Measurements from ENCODE around the gene SPINK2. TPM values are rescaled to one million over a fixed set of nuclear protein-coding genes. Genes with fewer than 3 reads are reported as not detected.

The SPINK2 gene
- polyA plus RNA-seq, 3 donors = 0.13 to 1.2 (median 0.65) TPM

DNA sequence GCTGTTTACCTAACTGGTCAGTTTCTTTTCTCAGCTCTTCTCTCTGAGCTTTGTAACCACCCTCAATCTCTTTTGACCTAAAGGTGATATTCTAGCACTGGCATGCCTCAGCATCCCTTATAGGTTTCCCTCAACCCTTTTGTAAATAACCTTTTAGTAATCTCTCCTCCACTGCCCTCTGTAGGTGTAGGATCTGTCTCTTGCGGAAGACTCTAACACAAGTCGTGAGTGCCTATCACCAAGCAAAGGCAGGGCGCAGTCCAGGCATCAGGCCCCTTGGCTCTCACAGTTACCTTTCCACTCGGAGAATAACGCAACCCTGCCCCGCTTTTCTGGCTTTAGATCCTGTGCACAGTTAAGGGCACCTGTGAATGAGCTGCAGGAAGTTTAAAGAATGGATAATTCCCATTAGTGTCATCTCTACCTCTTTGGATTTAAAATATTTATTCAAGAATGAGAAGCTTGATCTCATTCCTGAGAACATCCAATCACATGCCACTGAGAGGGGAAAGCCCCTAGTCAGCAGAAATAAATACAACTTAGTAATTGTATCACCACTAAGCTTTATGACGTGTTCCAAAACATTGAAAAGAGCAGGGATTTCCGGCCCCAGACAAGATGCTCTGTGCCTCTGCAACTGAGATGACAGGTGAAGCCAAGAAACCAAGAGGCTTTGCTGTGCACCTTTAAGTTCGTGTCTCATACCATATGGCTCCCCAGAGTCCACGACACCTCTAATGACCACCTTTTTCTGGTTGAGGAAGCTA, 58.8 kb downstream of the SPINK2 start:
- no peak overlapping the region for H3K27ac ChIP-seq (ENCODE audit: low read depth, low read length)
- WGBS, 3 donors = 75 to 82% (median 82%) methylated on average over 10 of the region's 10 CpGs

GRCh38 chr4:56760183-56760582, 61.3 kb downstream of the SPINK2 start:
- no peak overlapping the region for H3K27ac ChIP-seq (ENCODE audit: low read depth, low read length)
- WGBS, 3 donors = 26 to 50% (median 40%) methylated on average over 1 of the region's 1 CpG

Other genes starting within 250 kb of the SPINK2 start
- 1 to 10 TPM; 3.7 to 5.6 (median 4.5) TPM for gene HOPX, start 140.4 kb downstream of the SPINK2 start, polyA plus RNA-seq
- gene REST, start 86.2 kb upstream of the SPINK2 start, polyA plus RNA-seq = 1 to 10 TPM; 3.3 to 6.0 (median 5.6) TPM
- 10 to 100 TPM in 2 of 3 donors, 1 to 10 TPM in 1; 9.3 to 21.9 (median 12.7) TPM for gene NOA1, start 155.9 kb upstream of the SPINK2 start, polyA plus RNA-seq
- 10 to 100 TPM; 18.7 to 33.5 (median 28.8) TPM for gene POLR2B, start 157.2 kb upstream of the SPINK2 start, polyA plus RNA-seq